GM12875 (cell line): Measurements from ENCODE around the gene C3orf20.

Source experiments
- H3K4me3 ChIP-seq: one replicate; pipeline ENCODE4 v1.5.1; 2011; ENCODE audit warnings: low read depth, low read length, control low read depth
- CTCF ChIP-seq: IDR thresholded peaks from 2 replicates; pipeline ENCODE4 v1.5.1; 2011; ENCODE audit warnings: low read depth, mild to moderate bottlenecking, control low read depth, inconsistent platforms, low read length, moderate library complexity, borderline replicate concordance; ENCODE audit not compliant: insufficient read depth

C3orf20 gene

GRCh38 chr3:14793126-14793857 is 118.4 kb downstream of the C3orf20 start:
- H3K4me3 ChIP-seq = no peak overlapping the region
- no peak for TF ChIP-seq CTCF

- no peak for TF ChIP-seq CTCF
- no peak overlapping the region for H3K4me3 ChIP-seq
Measured at GRCh38 chr3:14793858-14794234, 118.9 kb downstream of the C3orf20 start.

GRCh38 chr3:14794435-14794834 is 119.5 kb downstream of the C3orf20 start:
- H3K4me3 ChIP-seq = no peak overlapping the region
- TF ChIP-seq CTCF = no peak

- no peak overlapping the region for H3K4me3 ChIP-seq
- no peak for TF ChIP-seq CTCF
Measured at GRCh38 chr3:14795996-14796395, 121.1 kb downstream of the C3orf20 start.

- H3K4me3 ChIP-seq = no peak overlapping the region
- TF ChIP-seq CTCF = no peak
Measured at GRCh38 chr3:14796403-14797077, 121.6 kb downstream of the C3orf20 start.

GRCh38 chr3:14797731-14798130 is 122.8 kb downstream of the C3orf20 start:
- H3K4me3 ChIP-seq = no peak overlapping the region
- TF ChIP-seq CTCF = no peak

- no peak for TF ChIP-seq CTCF
- H3K4me3 ChIP-seq = no peak overlapping the region
Measured at GRCh38 chr3:14798231-14798630, 123.3 kb downstream of the C3orf20 start.
